Activated gamma-delta T cell treated with anti-CD3 and anti-CD28 coated beads, Interleukin-2, amount 50 U/mL, for 16 hours (primary cell): Measurements from ENCODE around the gene LPAR1.

Experiments
- DNase-seq: peaks from one replicate; pipeline ENCODE4 v3.0.0-alpha.2; 2020; ENCODE audit warnings: low read depth

Gene LPAR1

DNA sequence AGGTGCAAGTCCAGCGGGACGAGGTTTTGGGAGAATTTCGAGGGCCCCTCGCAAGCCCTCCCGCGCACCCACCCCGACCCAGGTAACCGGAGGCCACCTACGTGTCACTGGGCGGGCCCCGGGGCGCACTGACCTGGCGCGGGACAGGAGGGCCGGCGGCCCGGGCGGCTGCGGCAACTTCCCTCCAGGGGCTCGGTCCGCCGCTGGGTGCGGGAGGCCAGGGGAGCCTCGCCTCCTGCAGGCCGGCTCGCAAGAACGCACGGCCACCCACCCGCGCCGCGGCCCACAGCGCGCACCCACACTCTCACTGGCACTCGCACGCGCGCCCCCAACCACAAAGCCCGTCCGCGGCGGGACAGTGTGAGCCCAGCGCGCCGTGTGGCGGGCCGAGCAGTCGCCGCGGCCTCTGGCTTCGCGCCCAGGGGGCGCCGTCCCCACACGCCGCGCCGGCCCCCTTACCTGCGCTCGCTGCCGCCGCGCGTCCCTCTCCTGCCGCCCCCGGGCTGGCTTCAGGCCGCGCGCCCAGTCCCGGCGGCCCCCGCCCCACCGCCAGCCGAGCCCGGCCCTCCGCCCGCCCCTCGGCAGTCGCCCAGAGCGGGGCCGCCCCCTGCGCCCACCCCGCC lies 451 bp downstream of the LPAR1 start:
- no peak for DNase-seq

DNA sequence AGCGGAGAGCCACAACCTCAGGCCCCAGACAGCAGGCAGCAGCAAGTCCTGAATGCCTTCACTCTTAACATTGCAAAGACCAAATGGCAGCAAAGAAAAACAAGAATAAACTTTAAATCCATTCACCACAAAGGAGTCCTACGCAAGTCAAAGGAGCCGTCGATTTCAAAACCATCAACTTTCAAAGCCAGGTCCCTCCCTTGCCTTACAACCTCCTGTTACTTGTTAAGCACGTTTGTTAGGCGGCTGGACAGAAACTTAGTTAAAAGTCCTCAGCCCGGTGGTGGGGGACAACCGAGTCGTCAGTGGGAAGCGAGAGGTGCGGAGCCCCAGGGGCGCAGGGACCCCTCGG lies 938 bp downstream of the LPAR1 start:
- no peak for DNase-seq

DNA sequence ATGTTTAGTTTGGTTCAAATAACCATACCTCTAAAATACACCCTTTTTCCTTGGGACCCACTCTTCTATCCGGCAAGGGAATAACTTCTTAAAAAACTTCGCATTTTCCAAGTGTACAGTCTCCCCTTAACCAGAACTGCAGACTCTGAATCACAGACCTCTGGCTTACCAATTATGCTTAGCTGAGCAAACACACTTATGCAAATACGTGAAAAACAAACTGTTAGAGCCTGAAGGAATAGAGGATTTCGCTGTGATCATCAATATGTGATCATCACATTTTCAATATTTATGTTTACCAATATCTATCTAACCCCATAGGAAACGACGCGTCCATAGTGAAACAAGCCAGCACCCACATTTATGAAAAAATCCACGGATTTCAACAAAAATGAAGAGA lies 1.3 kb downstream of the LPAR1 start:
- no peak for DNase-seq

GRCh38 chr9:111036429-111036789 lies 1.9 kb downstream of the LPAR1 start:
- DNase-seq: no peak

DNA sequence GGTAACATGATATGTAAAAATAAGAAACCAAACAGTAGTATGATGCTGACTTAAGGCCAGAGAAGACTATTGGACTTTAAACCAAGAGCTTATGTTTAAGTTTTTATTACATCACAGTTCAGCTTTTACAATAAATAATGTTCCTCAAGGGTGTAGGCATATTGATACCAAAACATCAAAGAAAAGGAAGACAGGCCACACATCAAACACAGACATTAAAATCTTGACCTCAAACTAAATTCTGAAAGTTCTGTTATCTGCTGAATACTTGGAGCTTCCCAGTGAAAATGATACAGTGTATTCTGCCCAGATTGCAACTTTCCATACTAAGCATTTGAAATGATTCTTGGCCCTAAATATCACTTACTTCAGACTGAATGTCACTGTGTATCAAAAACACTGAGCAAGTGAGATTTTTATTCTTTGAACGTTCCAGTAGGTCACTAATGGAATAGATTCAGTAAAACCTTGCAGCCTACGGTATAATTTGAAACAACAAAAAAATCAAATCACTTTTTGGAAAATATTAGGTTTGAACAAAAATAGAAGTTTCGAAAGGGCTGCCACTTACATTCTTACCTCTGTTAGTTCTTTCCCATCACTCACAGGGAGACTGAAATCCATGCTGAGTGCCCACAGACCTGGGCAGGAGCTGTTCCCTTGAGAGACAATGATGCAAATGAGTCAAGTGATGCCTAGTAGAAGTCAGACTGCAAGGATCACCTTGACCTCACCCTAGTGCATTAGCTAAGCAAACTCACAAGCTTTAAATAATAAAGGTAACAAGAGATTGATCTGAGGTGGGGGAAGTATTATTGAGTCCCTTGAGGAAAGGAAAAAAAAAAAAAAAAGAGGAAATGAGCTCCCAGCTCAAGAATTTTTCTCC lies 2.5 kb downstream of the LPAR1 start:
- no peak for DNase-seq

DNA sequence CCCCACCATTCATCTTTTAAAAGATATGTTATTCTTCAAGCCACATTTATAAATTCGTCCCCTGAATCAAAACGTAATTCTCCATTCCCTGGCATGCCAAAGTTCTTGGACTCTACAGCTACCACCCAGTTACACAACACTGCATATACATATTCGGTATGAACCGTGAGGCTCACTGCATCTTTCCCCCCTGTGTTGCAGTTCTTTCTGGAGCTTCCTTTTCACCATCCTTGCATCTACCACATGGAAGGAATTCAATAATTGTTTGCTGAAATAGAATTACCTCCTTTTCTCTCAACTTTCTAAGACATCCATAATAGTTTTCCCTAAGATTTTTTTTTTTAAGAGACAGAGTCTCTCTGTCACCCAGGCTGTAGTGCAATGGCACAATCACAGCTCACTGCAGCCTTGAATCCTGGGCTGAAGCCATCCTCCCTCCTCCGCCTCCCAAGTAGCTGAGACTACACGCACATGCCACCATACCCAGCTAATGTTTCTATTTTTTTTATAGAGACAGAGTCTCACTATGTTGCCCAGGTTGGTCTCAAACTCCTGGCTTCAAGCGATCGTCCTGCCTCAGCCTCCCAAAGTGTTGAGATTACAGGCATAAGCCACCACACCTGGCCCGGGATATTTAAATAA lies 3.3 kb downstream of the LPAR1 start:
- DNase-seq: no peak

DNA sequence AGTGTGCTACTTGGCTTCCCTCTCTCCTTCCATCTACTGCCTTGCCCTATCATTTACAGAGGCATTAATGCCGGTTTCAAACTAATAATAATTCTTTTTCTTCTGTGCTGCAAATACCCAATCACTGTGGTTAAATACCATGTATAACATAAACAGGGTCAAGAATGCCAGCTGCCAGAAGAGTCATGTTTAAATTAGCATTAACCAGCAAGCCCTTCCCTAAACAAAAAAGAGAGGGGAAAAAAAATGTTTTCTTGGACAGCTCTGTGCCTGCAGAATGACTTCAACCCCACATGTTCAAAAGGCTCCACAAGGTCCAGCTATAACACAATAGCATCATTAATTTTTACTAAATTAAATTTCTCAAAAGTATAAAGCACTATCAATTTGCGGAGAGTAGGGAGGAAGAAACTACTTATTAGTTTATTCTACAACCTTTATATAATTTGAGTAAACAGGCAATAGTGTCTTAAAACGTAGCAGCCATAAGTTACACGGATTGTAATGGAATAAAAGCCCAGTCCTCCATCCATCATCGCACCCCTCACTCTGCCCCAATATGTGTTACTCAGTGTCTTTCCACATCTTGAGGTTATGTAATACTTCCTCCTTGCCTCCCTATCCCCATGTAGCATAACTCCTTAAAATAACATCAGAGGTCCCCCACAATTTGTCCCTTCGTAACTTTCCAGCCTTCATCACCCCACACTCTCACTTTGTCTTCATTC lies 3.9 kb downstream of the LPAR1 start:
- DNase-seq: no peak

DNA sequence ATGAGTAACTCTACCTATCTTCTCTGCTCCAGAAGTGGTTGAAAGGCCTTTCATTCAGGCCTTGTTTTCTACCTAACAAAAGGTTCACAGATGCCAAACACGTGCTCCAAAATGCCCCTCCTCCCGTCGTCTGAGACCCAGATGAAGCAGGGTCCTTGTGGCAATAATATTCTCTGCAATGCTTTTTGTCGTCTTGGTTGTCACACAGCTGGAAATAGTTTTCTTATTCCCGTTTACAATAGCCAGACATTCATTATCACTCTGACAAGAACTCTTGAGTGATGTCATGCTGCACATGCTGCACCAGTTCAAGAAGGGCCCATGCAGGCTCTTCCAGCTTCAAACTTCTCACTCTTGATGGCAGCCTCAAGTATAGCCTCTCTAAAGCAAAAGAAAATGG lies 7.8 kb downstream of the LPAR1 start:
- no peak for DNase-seq

GRCh38 chr9:111029260-111029659 lies 9.0 kb downstream of the LPAR1 start:
- DNase-seq: no peak

DNA sequence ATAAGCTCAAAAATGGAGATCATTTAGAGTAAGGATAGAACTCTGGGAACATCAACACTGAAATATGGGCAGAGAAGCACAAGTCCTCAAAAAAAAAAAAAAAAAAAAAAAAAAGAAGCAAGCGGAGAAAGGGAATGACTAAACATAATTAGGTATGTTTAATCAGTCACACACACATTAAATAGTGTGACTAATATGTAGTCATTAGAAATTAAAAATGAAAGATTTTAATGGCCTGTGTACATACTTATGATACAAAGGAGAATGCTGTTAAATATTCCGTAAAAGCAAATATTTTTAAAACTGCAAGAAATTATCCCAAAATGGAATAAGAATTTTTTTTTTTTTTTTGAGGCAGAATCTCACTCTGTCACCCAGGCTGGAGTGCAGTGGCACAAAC lies 10.5 kb downstream of the LPAR1 start:
- no peak for DNase-seq

- no peak for DNase-seq
Measured at GRCh38 chr9:111023128-111023527, 15.1 kb downstream of the LPAR1 start.

GRCh38 chr9:111020594-111020993 lies 17.7 kb downstream of the LPAR1 start:
- DNase-seq: no peak

GRCh38 chr9:111016426-111017045 lies 21.7 kb downstream of the LPAR1 start:
- DNase-seq: no peak

DNA sequence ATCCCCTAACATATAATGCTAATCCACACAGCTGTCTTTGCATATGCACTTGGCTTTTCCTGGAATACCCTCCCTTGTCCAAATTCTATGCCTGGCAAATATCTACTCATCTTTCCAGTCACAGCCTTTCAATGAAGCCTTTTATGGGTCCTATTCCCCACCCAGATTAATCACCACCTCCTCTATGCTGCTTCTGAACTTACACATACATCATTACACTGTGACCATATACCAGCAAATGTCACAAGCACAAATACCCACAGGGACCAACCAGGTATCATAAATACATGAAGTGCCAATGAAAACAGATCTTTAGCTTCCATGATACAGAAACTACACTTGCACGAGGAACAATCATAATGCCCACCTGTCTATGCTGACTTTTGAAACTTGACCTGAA lies 22.3 kb downstream of the LPAR1 start:
- DNase-seq: no peak

DNA sequence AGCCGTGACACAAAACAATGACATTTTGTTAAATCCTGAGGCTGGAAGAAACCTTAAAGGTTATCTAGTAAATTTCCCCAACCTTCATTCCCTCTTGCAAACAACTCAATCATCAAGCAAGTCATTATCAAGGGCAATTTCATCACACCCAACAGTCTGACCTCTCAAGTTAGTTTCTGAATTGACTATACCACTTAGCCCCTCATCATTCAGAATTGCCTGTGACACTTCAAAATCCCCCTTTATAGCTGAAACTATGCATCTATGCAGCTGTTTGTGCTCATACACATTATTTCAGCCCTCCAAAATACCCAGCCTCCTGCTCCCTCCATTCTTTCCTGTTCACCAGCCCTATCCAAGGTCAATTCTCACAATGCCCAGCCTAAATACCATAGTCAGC lies 24.6 kb downstream of the LPAR1 start:
- no peak for DNase-seq

- DNase-seq: no peak
Measured at GRCh38 chr9:111013250-111013649, 25.0 kb downstream of the LPAR1 start.

DNA sequence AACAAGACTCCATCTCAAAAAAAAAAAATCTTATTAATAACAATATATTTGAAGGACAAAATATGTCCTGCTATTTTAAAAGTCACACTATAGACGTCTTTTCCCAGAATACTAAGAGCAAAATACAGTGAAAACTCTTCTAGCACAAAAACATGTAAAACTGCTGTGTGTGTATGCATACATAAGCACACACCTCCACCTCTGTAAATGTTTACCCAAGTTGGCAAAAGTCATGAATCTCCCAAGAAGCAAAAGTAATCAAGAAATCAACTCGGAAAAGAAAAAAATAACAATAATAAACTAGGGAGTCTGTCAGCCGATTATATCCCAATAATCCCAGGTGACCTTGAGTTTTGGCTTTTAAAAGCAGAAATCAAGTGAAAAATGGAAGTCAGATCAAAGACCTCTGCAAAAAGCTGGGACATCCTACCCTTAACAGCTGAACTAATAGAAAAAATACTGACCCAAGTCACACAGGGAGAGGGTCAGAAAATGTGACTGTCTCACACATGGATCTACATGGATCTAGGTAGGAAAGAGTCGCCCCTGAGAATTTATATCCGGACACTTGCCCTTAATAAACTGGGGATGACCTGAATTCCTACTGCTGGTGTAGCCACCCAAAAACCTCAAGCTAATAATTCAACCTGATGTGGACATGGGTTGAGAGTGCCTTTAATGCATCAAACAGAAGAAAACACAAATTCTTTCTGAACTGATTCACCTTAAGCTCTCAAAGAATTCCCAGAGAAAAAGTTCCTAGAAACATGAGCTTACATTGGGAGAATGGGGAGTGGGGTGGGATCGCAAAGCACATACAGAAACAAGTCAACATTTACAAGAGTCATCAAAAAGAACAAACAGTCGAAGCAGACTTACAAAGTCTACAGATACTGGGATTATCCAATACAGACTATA lies 29.9 kb downstream of the LPAR1 start:
- no peak for DNase-seq

- no peak for DNase-seq
Measured at GRCh38 chr9:111005746-111006470, 32.4 kb downstream of the LPAR1 start.

- no peak for DNase-seq
Measured at GRCh38 chr9:111004936-111005335, 33.3 kb downstream of the LPAR1 start.

GRCh38 chr9:111003182-111003581 lies 35.1 kb downstream of the LPAR1 start:
- DNase-seq: no peak
